H1 (cell line): Measurements from ENCODE around the gene PDE1C. TPM values are rescaled to one million over a fixed set of nuclear protein-coding genes. Genes with fewer than 3 reads are reported as not detected.

Experiments
- CBX5 ChIP-seq: fragments of 300-800, 300-1000 bp; sonication (generic); IDR thresholded peaks from 2 replicates; pipeline ENCODE4 v1.7.1; 2016; ENCODE audit warnings: antibody characterized with exemption, low read length, low read depth
- CREB1 ChIP-seq: IDR thresholded peaks from 2 replicates; pipeline ENCODE4 v1.6.1; 2012; ENCODE audit warnings: inconsistent platforms
- FOSL1 ChIP-seq: IDR thresholded peaks from 2 replicates; pipeline ENCODE4 v1.6.1; 2011; ENCODE audit warnings: mild to moderate bottlenecking, low read depth, low read length, moderate library complexity; ENCODE audit not compliant: insufficient read depth
- RXRA ChIP-seq: IDR thresholded peaks from 2 replicates; pipeline ENCODE4 v1.6.1; 2011; ENCODE audit warnings: low read depth, mild to moderate bottlenecking, low read length, moderate library complexity; ENCODE audit not compliant: insufficient read depth
- SIRT6 ChIP-seq: IDR thresholded peaks from one replicate; pipeline ENCODE4 v1.7.1; 2012; ENCODE audit warnings: low read length, inconsistent platforms
- TAF7 ChIP-seq: optimal IDR thresholded peaks from 2 replicates; pipeline ENCODE3; 2011; ENCODE audit warnings: low read depth, mild to moderate bottlenecking, inconsistent platforms, low read length, moderate library complexity, borderline replicate concordance
- polyA plus RNA-seq, 7 experiments: library from polyadenylated mRNA; depleted of rRNA in 3 of 7; stranded (reverse) in 5 of 7; unstranded in 2 of 7; fragments of >200 nt in 5 of 7; fragments of 200-250 nt in 2 of 7; gene quantifications; 1 replicate in 5 of 7; 2 replicates in 1 of 7; 4 replicates in 1 of 7; pipeline versions ENCODE4 v1.2.1 to v1.2.3, GENCODE V29; 2011 to 2013; ENCODE audit warnings: missing spikeins in 2 of 7, mixed read lengths in 2 of 7
- total RNA-seq: library from RNA; stranded (reverse); fragmentation: NEBNext Ultra II Directional; extraction: Animal tissue kit (Norgen Biotek cat#: 25700); gene quantifications from 2 replicates; pipeline ENCODE4 v1.2.1, GENCODE V29; 2021
- TF ChIP-seq, protein P1 (sequence below): fragments of 300-600 bp; sonication (generic); IDR thresholded peaks from 2 replicates; pipeline ENCODE4 v1.7.1; 2012; ENCODE audit warnings: low read length, moderate library complexity, mild to moderate bottlenecking, inconsistent platforms; ENCODE audit not compliant: insufficient replicate concordance
- TF ChIP-seq, protein P2 (sequence below): IDR thresholded peaks from 2 replicates; pipeline ENCODE4 v1.6.1; 2011; ENCODE audit warnings: low read length, improper control_type of control experiment
- TF ChIP-seq, protein P3 (sequence below): IDR thresholded peaks from 2 replicates; pipeline ENCODE4 v1.6.1; 2012; ENCODE audit warnings: inconsistent platforms
- TF ChIP-seq, protein P4 (sequence below): IDR thresholded peaks from 2 replicates; pipeline ENCODE4 v1.6.1; 2012; ENCODE audit warnings: inconsistent platforms

The PDE1C gene
- total and polyA plus RNA-seq, 2 of the 8 experiments (the other 6 are each of a cell fraction or from before 2014, with no cell fraction given) = 0.11 to 1.1 TPM

DNA sequence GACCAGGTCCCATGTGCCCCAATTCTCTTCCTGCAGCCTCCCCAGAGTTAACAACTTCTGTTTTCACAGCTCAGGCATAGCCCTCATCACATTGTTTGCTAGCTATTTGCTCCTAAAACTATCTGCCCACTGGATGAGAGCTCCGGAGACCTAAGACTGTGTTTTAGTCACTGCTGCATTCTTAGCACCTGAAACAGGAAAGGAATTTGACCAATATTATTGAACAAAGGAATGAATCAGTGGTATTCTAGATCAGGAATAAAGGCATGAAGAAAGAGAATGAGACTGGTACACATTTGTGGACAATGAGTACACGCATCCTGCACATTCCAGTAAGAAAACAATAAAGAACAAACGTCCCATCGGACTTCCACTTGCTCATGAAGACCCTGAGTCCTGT is 328.4 kb downstream of the PDE1C start (continued):
- TF ChIP-seq, protein P1, sequence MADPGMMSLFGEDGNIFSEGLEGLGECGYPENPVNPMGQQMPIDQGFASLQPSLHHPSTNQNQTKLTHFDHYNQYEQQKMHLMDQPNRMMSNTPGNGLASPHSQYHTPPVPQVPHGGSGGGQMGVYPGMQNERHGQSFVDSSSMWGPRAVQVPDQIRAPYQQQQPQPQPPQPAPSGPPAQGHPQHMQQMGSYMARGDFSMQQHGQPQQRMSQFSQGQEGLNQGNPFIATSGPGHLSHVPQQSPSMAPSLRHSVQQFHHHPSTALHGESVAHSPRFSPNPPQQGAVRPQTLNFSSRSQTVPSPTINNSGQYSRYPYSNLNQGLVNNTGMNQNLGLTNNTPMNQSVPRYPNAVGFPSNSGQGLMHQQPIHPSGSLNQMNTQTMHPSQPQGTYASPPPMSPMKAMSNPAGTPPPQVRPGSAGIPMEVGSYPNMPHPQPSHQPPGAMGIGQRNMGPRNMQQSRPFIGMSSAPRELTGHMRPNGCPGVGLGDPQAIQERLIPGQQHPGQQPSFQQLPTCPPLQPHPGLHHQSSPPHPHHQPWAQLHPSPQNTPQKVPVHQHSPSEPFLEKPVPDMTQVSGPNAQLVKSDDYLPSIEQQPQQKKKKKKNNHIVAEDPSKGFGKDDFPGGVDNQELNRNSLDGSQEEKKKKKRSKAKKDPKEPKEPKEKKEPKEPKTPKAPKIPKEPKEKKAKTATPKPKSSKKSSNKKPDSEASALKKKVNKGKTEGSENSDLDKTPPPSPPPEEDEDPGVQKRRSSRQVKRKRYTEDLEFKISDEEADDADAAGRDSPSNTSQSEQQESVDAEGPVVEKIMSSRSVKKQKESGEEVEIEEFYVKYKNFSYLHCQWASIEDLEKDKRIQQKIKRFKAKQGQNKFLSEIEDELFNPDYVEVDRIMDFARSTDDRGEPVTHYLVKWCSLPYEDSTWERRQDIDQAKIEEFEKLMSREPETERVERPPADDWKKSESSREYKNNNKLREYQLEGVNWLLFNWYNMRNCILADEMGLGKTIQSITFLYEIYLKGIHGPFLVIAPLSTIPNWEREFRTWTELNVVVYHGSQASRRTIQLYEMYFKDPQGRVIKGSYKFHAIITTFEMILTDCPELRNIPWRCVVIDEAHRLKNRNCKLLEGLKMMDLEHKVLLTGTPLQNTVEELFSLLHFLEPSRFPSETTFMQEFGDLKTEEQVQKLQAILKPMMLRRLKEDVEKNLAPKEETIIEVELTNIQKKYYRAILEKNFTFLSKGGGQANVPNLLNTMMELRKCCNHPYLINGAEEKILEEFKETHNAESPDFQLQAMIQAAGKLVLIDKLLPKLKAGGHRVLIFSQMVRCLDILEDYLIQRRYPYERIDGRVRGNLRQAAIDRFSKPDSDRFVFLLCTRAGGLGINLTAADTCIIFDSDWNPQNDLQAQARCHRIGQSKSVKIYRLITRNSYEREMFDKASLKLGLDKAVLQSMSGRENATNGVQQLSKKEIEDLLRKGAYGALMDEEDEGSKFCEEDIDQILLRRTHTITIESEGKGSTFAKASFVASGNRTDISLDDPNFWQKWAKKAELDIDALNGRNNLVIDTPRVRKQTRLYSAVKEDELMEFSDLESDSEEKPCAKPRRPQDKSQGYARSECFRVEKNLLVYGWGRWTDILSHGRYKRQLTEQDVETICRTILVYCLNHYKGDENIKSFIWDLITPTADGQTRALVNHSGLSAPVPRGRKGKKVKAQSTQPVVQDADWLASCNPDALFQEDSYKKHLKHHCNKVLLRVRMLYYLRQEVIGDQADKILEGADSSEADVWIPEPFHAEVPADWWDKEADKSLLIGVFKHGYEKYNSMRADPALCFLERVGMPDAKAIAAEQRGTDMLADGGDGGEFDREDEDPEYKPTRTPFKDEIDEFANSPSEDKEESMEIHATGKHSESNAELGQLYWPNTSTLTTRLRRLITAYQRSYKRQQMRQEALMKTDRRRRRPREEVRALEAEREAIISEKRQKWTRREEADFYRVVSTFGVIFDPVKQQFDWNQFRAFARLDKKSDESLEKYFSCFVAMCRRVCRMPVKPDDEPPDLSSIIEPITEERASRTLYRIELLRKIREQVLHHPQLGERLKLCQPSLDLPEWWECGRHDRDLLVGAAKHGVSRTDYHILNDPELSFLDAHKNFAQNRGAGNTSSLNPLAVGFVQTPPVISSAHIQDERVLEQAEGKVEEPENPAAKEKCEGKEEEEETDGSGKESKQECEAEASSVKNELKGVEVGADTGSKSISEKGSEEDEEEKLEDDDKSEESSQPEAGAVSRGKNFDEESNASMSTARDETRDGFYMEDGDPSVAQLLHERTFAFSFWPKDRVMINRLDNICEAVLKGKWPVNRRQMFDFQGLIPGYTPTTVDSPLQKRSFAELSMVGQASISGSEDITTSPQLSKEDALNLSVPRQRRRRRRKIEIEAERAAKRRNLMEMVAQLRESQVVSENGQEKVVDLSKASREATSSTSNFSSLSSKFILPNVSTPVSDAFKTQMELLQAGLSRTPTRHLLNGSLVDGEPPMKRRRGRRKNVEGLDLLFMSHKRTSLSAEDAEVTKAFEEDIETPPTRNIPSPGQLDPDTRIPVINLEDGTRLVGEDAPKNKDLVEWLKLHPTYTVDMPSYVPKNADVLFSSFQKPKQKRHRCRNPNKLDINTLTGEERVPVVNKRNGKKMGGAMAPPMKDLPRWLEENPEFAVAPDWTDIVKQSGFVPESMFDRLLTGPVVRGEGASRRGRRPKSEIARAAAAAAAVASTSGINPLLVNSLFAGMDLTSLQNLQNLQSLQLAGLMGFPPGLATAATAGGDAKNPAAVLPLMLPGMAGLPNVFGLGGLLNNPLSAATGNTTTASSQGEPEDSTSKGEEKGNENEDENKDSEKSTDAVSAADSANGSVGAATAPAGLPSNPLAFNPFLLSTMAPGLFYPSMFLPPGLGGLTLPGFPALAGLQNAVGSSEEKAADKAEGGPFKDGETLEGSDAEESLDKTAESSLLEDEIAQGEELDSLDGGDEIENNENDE = no peak
- TF ChIP-seq CREB1 (no peak), RXRA (no peak), CBX5 (no peak), TAF7 (no peak), FOSL1 (no peak), SIRT6 (no peak)
- TF ChIP-seq, protein P2, sequence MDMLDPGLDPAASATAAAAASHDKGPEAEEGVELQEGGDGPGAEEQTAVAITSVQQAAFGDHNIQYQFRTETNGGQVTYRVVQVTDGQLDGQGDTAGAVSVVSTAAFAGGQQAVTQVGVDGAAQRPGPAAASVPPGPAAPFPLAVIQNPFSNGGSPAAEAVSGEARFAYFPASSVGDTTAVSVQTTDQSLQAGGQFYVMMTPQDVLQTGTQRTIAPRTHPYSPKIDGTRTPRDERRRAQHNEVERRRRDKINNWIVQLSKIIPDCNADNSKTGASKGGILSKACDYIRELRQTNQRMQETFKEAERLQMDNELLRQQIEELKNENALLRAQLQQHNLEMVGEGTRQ = no peak
- TF ChIP-seq, protein P3, sequence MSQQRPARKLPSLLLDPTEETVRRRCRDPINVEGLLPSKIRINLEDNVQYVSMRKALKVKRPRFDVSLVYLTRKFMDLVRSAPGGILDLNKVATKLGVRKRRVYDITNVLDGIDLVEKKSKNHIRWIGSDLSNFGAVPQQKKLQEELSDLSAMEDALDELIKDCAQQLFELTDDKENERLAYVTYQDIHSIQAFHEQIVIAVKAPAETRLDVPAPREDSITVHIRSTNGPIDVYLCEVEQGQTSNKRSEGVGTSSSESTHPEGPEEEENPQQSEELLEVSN = no peak
- TF ChIP-seq, protein P4, sequence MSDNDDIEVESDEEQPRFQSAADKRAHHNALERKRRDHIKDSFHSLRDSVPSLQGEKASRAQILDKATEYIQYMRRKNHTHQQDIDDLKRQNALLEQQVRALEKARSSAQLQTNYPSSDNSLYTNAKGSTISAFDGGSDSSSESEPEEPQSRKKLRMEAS = no peak
